GM12875 (cell line): ENCODE results near the gene AGMO.

Experiments
- H3K4me3 ChIP-seq: one replicate; pipeline ENCODE4 v1.5.1; 2011; ENCODE audit warnings: low read depth, low read length, control low read depth
- CTCF ChIP-seq: IDR thresholded peaks from 2 replicates; pipeline ENCODE4 v1.5.1; 2011; ENCODE audit warnings: low read depth, mild to moderate bottlenecking, control low read depth, inconsistent platforms, low read length, moderate library complexity, borderline replicate concordance; ENCODE audit not compliant: insufficient read depth

AGMO gene

GRCh38 chr7:15403751-15404150 lies 158.1 kb downstream of the AGMO start:
- no peak for TF ChIP-seq CTCF
- H3K4me3 ChIP-seq: no peak overlapping the region

- H3K4me3 ChIP-seq: no peak overlapping the region
- TF ChIP-seq CTCF: no peak
Observed at GRCh38 chr7:15403315-15403714, 158.5 kb downstream of the AGMO start.

GRCh38 chr7:15402436-15403136 lies 159.2 kb downstream of the AGMO start:
- TF ChIP-seq CTCF: no peak
- H3K4me3 ChIP-seq: no peak overlapping the region

- TF ChIP-seq CTCF: no peak
Observed at GRCh38 chr7:15400440-15400839, 161.4 kb downstream of the AGMO start.

GRCh38 chr7:15399441-15399840 lies 162.4 kb downstream of the AGMO start:
- no peak for TF ChIP-seq CTCF
- no peak overlapping the region for H3K4me3 ChIP-seq

More at GRCh38 chr7:15400440-15400839, 161.4 kb downstream of the AGMO start:
- no peak overlapping the region for H3K4me3 ChIP-seq

GRCh38 chr7:15397922-15398760 lies 163.7 kb downstream of the AGMO start:
- no peak for TF ChIP-seq CTCF
- no peak overlapping the region for H3K4me3 ChIP-seq
